SK-N-SH (cell line): Measurements from ENCODE around the gene GOLPH3L. TPM values are rescaled to one million over a fixed set of nuclear protein-coding genes. Genes with fewer than 3 reads are reported as not detected.

Experiments used
- CTCF ChIA-PET: fragments of 300-600, 350-600 bp; formaldehyde crosslinking; extraction: SDS; loops from one replicate; lab custom pipeline; 2021; lab: Yijun Ruan, JAX
- POLR2A ChIA-PET: fragments of 350-600 bp; sonication (Branson Sonifier 250); formaldehyde crosslinking; extraction: SDS; loops from one replicate; lab custom pipeline; 2020; ENCODE audit warnings: antibody characterized with exemption, inconsistent platforms; lab: Yijun Ruan, JAX
- DNase-seq: peaks from one replicate; pipeline ENCODE4 v3.0.0; 2012
- H2AFZ ChIP-seq: fragments of 200-600 bp; sonication (generic); 2 replicates; pipeline ENCODE4 v1.8.1; 2016; ENCODE audit warnings: antibody characterized with exemption, mild to moderate bottlenecking, low read depth
- H3F3A ChIP-seq: fragments of 200-600 bp; sonication (generic); replicated peaks from 2 replicates; pipeline ENCODE3; 2016; ENCODE audit warnings: antibody characterized with exemption, mild to moderate bottlenecking; ENCODE audit not compliant: insufficient read depth
- H3K27ac ChIP-seq, 2 experiments: fragments of 200-500 bp in 1 of 2; fragments of 200-600 bp in 1 of 2; sonication (Bioruptor generic) in 1 of 2; sonication (generic), shearing (Covaris generic) in 1 of 2; 2 replicates each; pipeline versions ENCODE4 v1.5.1 to v1.6.1; 2014 to 2016; ENCODE audit warnings: low read depth in 2 of 2, inconsistent platforms in 1 of 2, low read length in 1 of 2, mild to moderate bottlenecking in 1 of 2, mixed read lengths in 1 of 2
- H3K27me3 ChIP-seq: fragments of 200-600 bp; sonication (generic), shearing (Covaris generic); 2 replicates; pipeline ENCODE4 v1.6.1; 2016; ENCODE audit warnings: mixed run types; ENCODE audit not compliant: insufficient read depth
- H3K36me3 ChIP-seq, 2 experiments: fragments of 200-500 bp in 1 of 2; fragments of 200-600 bp in 1 of 2; sonication (Bioruptor generic) in 1 of 2; sonication (generic) in 1 of 2; replicated peaks in 1 of 2; 2 replicates each; pipeline versions ENCODE3 to v1.5.1; 2014 to 2016; ENCODE audit warnings: low read length in 1 of 2, mild to moderate bottlenecking in 1 of 2; ENCODE audit not compliant: insufficient read depth in 2 of 2, control insufficient read depth in 1 of 2
- H3K4me1 ChIP-seq, 2 experiments: fragments of 200-500 bp in 1 of 2; fragments of 200-600 bp in 1 of 2; sonication (Bioruptor generic) in 1 of 2; sonication (generic), shearing (Covaris generic) in 1 of 2; 2 replicates each; pipeline versions ENCODE4 v1.5.1 to v1.6.1; 2014 to 2016; ENCODE audit warnings: low read depth in 1 of 2, low read length in 1 of 2, mixed run types in 1 of 2; ENCODE audit not compliant: insufficient read depth in 2 of 2, control insufficient read depth in 1 of 2
- H3K4me2 ChIP-seq: fragments of 200-600 bp; sonication (generic), shearing (Covaris generic); 2 replicates; pipeline ENCODE4 v1.6.1; 2017; ENCODE audit warnings: mixed run types
- H3K4me3 ChIP-seq, 2 experiments: fragments of 200-500 bp in 1 of 2; fragments of 200-600 bp in 1 of 2; sonication (Bioruptor generic) in 1 of 2; sonication (generic), shearing (Covaris generic) in 1 of 2; 2 replicates each; pipeline versions ENCODE4 v1.5.1 to v1.8.1; 2014 to 2016; ENCODE audit warnings: low read depth in 2 of 2, inconsistent platforms in 1 of 2, low read length in 1 of 2, mild to moderate bottlenecking in 1 of 2, mixed read lengths in 1 of 2, moderate library complexity in 1 of 2
- H3K79me2 ChIP-seq: fragments of 200-600 bp; sonication (generic); 2 replicates; pipeline ENCODE4 v1.8.1; 2017; ENCODE audit warnings: mild to moderate bottlenecking; ENCODE audit not compliant: insufficient read depth
- H3K9ac ChIP-seq: fragments of 200-600 bp; sonication (generic); 2 replicates; pipeline ENCODE4 v1.6.1; 2017; ENCODE audit warnings: mixed run types
- H3K9me2 ChIP-seq: fragments of 200-600 bp; sonication (generic); 2 replicates; pipeline ENCODE4 v1.6.1; 2017; ENCODE audit warnings: mixed run types
- H3K9me3 ChIP-seq: fragments of 200-600 bp; sonication (generic); 2 replicates; pipeline ENCODE4 v1.6.1; 2017; ENCODE audit warnings: mixed run types, mild to moderate bottlenecking, moderate library complexity
- H4K20me1 ChIP-seq: fragments of 200-600 bp; sonication (generic); 2 replicates; pipeline ENCODE4 v1.6.1; 2017; ENCODE audit warnings: mild to moderate bottlenecking, mixed run types; ENCODE audit not compliant: insufficient read depth
- CHD2 ChIP-seq: fragments of 150-350 bp; IDR thresholded peaks from 2 replicates; pipeline ENCODE4 v1.6.1; 2018; ENCODE audit warnings: low read length; ENCODE audit not compliant: partially characterized antibody
- EP300 ChIP-seq, 2 experiments: IDR thresholded peaks; 2 replicates each; pipeline versions ENCODE4 v1.4.0 to v1.6.1; 2012; ENCODE audit warnings: borderline replicate concordance in 1 of 2, low read depth in 1 of 2, low read length in 1 of 2
- EZH2phosphoT487 ChIP-seq: fragments of 200-600 bp; sonication (generic); IDR thresholded peaks from 2 replicates; pipeline ENCODE4 v1.6.1; 2017; ENCODE audit warnings: low read depth, mixed run types, mild to moderate bottlenecking, antibody characterized with exemption, moderate library complexity, borderline replicate concordance
- FOXM1 ChIP-seq: IDR thresholded peaks from 2 replicates; pipeline ENCODE4 v1.4.0; 2012; ENCODE audit warnings: low read depth, mild to moderate bottlenecking
- GATA2 ChIP-seq: sonication (generic); formaldehyde crosslinking; IDR thresholded peaks from 2 replicates; pipeline ENCODE4 v1.5.0; 2020; ENCODE audit warnings: mild to moderate bottlenecking, missing genetic modification reagents
- JUND ChIP-seq: IDR thresholded peaks from 2 replicates; pipeline ENCODE4 v1.4.0; 2012
- MEF2A ChIP-seq: IDR thresholded peaks from 2 replicates; pipeline ENCODE4 v1.4.0; 2012; ENCODE audit warnings: low read depth, borderline replicate concordance
- MXI1 ChIP-seq: IDR thresholded peaks from 2 replicates; pipeline ENCODE4 v1.6.1; 2012; ENCODE audit warnings: mild to moderate bottlenecking, low read depth, low read length, improper control_type of control experiment
- NFIC ChIP-seq: IDR thresholded peaks from 2 replicates; pipeline ENCODE4 v1.4.0; 2012; ENCODE audit warnings: borderline replicate concordance
- PBX3 ChIP-seq: IDR thresholded peaks from 2 replicates; pipeline ENCODE4; 2012
- RAD21 ChIP-seq: IDR thresholded peaks from 2 replicates; pipeline ENCODE4 v1.6.1; 2012; ENCODE audit warnings: mild to moderate bottlenecking, low read length
- RCOR1 ChIP-seq: fragments of 150-350 bp; IDR thresholded peaks from 2 replicates; pipeline ENCODE4 v1.6.1; 2017; ENCODE audit warnings: antibody characterized with exemption, low read length
- REST ChIP-seq: IDR thresholded peaks from 2 replicates; pipeline ENCODE4 v1.6.1; 2012; ENCODE audit warnings: mild to moderate bottlenecking, low read depth, low read length, moderate library complexity
- RXRA ChIP-seq: IDR thresholded peaks from 2 replicates; pipeline ENCODE4 v1.4.0; 2012; ENCODE audit warnings: low read depth, mild to moderate bottlenecking, borderline replicate concordance
- SIN3A ChIP-seq: IDR thresholded peaks from 2 replicates; pipeline ENCODE4 v1.6.1; 2012; ENCODE audit warnings: low read depth, mild to moderate bottlenecking, low read length, moderate library complexity, borderline replicate concordance
- SMC3 ChIP-seq: IDR thresholded peaks from 2 replicates; pipeline ENCODE4 v1.6.1; 2012; ENCODE audit warnings: low read depth, low read length, improper control_type of control experiment
- TAF1 ChIP-seq: IDR thresholded peaks from 2 replicates; pipeline ENCODE4 v1.6.1; 2012; ENCODE audit warnings: low read depth, mild to moderate bottlenecking, low read length, moderate library complexity, borderline replicate concordance
- TEAD4 ChIP-seq: IDR thresholded peaks from 2 replicates; pipeline ENCODE4 v1.4.0; 2012; ENCODE audit warnings: mild to moderate bottlenecking, borderline replicate concordance; ENCODE audit not compliant: insufficient read depth
- USF1 ChIP-seq: IDR thresholded peaks from 2 replicates; pipeline ENCODE4 v1.4.0; 2012; ENCODE audit warnings: low read depth, borderline replicate concordance
- WGBS: methylation state at CpG from one replicate; pipeline ENCODE4 v1.1.6; 2017; ENCODE audit warnings: low lambda C conversion rate; 5-methylcytosine and 5-hydroxymethylcytosine counted together
- polyA plus RNA-seq, 3 experiments: library from polyadenylated mRNA; depleted of rRNA; stranded (reverse); fragments of >200 nt; gene quantifications; 2 replicates each; pipeline ENCODE4 v1.2.3, GENCODE V29; 2012
- TF ChIP-seq, protein P1 (sequence below): fragments of 200-600 bp; sonication (generic); IDR thresholded peaks from 2 replicates; pipeline ENCODE4 v1.6.1; 2017; ENCODE audit warnings: antibody characterized with exemption, mild to moderate bottlenecking, moderate library complexity

The GOLPH3L gene
- polyA plus RNA-seq, 1 of the 3 experiments (the other 2 are of a cell fraction), result 7.8 TPM

DNA sequence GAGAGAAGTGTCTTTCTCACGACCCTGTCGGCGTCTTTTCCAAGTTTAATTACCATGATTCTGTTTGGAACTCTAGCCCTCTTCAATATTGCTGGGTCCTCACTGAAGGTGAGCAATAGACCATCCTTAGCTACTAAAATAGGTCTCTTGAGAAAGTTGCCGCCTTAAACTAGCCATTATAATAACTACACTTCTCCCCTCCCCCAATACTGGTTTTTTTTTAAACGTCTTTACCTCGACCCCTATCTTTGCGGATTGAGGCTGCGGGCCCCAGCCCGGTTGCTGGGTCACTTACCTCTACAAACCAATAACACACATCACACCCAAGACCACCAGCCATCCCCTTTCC, 68.2 kb downstream of the GOLPH3L start:
- no peak overlapping the region for H2AFZ ChIP-seq
- POLR2A ChIA-PET, result interaction anchor here (1.0 to 1.7 kb wide), 8 partner anchors 9 to 113 kb away, joined by 3 to 14 read pairs (median 5); partner anchors contain the start of genes FALEC and MCL1
- TF ChIP-seq GATA2 (CRISPR knock-in tag), result no peak
- TF ChIP-seq TEAD4, result no peak
- no peak for TF ChIP-seq RAD21
- no peak for TF ChIP-seq EZH2phosphoT487
- TF ChIP-seq SIN3A, result no peak
- no peak for TF ChIP-seq NFIC
- TF ChIP-seq RXRA, result no peak
- no peak for TF ChIP-seq EP300 (IDR thresholded peaks at IDR 0.05; ENCODE audit: borderline replicate concordance in 1 of 2, low read depth in 1 of 2, low read length in 1 of 2)
- TF ChIP-seq, all 33 proteins: peak for 0
- Histone ChIP-seq H3K4me2 (peak overlapping the region; percentile 80), H3K27ac (peak overlapping the region; percentile 73 to 91), H3K79me2 (peaks cover 32% of the 10 kb centered on the region), H3K4me3 (peak overlapping the region; percentile 84 to 86), H3K9me2 (no peaks in the 10 kb centered on the region), H4K20me1 (no peaks in the 10 kb centered on the region), H3K27me3 (no peaks in the 10 kb centered on the region), H3F3A (peaks cover 11% of the 10 kb centered on the region), H3K9ac (peak overlapping the region; percentile 83), H3K9me3 (no peaks in the 10 kb centered on the region), H3K4me1 (peaks cover 14 to 16% of the 10 kb centered on the region in 2 experiments), H3K36me3 (peaks cover 19 to 36% of the 10 kb centered on the region in 2 experiments)
- WGBS, result 2% methylated on average over 9 of the region's 9 CpGs
- CTCF ChIA-PET, result interaction anchor here (0.7 to 2.4 kb wide), 6 partner anchors 8 to 185 kb away, joined by 3 to 13 read pairs (median 4); no protein-coding TSS in a partner anchor
- no peak for DNase-seq

DNA sequence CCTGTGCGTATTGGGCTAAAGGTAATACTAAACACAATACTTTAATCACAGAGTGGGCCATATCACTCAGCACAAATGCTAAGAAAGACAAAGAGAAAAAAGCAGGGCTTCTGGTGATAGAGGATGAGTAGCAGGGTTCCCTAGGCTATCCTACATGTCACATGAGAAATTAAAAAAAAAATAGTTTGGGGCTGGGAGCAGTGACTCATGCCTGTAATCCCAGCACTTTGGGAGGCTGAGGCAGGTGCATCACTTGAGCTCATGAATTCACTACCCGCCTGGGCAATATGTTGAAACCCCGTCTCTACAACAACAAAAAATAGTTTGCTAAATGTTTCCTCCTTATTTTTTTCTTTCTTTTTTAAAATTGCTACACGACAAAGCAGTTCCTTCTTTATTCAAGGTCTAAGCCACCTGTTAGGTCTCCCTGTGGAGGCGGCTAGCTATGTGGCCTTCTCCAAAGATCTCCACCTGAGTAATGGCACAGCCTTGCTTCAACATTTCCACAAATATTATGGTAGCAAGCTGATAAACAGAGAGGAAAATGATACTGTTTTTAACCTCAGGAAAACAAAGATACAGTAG, 69.0 kb downstream of the GOLPH3L start:
- H3F3A ChIP-seq, result peaks cover 13% of the 10 kb centered on the region
- H3K9me2 ChIP-seq, result no peaks in the 10 kb centered on the region
- no peaks in the 10 kb centered on the region for H3K9me3 ChIP-seq
- no peak overlapping the region for H3K27ac ChIP-seq
- peaks cover 19 to 42% of the 10 kb centered on the region in 2 experiments for H3K36me3 ChIP-seq
- no peaks in the 10 kb centered on the region for H3K27me3 ChIP-seq
- H3K4me2 ChIP-seq, result peak overlapping the region; percentile 80
- DNase-seq, result no peak
- 92% methylated on average over 5 of the region's 5 CpGs for WGBS
- H3K4me3 ChIP-seq, result peak overlapping the region; percentile 84 to 86
- no peak overlapping the region for H2AFZ ChIP-seq
- H3K4me1 ChIP-seq, result peaks cover 14 to 16% of the 10 kb centered on the region in 2 experiments
- peak overlapping the region; percentile 83; the same call in 1 of the 2 replicates for H3K9ac ChIP-seq
- H3K79me2 ChIP-seq, result peaks cover 32% of the 10 kb centered on the region
- POLR2A ChIA-PET, result interaction anchor here (0.6 to 1.3 kb wide), 3 partner anchors 11 to 345 kb away, joined by 3 to 4 read pairs (median 3); no protein-coding TSS in a partner anchor
- CTCF ChIA-PET, result interaction anchor here (1.5 to 2.4 kb wide), 4 partner anchors 8 to 186 kb away, joined by 4 to 13 read pairs (median 7); no protein-coding TSS in a partner anchor
- no peaks in the 10 kb centered on the region for H4K20me1 ChIP-seq
- TF ChIP-seq SMC3 (no peak), MXI1 (no peak), REST (no peak), JUND (no peak), RCOR1 (no peak), CHD2 (no peak), USF1 (no peak), MEF2A (no peak), TAF1 (no peak), TEAD4 (no peak), RAD21 (no peak), PBX3 (no peak), FOXM1 (no peak), RXRA (no peak)
- TF ChIP-seq, protein P1, sequence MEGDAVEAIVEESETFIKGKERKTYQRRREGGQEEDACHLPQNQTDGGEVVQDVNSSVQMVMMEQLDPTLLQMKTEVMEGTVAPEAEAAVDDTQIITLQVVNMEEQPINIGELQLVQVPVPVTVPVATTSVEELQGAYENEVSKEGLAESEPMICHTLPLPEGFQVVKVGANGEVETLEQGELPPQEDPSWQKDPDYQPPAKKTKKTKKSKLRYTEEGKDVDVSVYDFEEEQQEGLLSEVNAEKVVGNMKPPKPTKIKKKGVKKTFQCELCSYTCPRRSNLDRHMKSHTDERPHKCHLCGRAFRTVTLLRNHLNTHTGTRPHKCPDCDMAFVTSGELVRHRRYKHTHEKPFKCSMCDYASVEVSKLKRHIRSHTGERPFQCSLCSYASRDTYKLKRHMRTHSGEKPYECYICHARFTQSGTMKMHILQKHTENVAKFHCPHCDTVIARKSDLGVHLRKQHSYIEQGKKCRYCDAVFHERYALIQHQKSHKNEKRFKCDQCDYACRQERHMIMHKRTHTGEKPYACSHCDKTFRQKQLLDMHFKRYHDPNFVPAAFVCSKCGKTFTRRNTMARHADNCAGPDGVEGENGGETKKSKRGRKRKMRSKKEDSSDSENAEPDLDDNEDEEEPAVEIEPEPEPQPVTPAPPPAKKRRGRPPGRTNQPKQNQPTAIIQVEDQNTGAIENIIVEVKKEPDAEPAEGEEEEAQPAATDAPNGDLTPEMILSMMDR, result no peak
